ENCODE data around the gene APIP. TPM values are rescaled to one million over a fixed set of nuclear protein-coding genes. Genes with fewer than 3 reads are reported as not detected.
A peak's percentile ranks its signal among the peaks of the same experiment; 100 is the strongest.

APIP gene
- polyA plus RNA-seq (ENCODE audit: insufficient read length in 4 of 4) = 10 to 100 TPM; 27.1 to 50.6 (median 42.4) TPM

- DNase-seq (ENCODE audit: low read depth in 4 of 4, low spot score in 3 of 4) = peak; percentile 92 to 97 (median 96)
Measured at GRCh38 chr11:34916015-34916842, at the start of gene APIP, which contains the start of gene PDHX. APIP (minus strand) TSS chr11:34916379; CDS start chr11:34916284, 95 bp downstream. PDHX (plus strand) TSS chr11:34916618; CDS start chr11:34916656, 38 bp downstream.

- DNase-seq (ENCODE audit: low read depth in 4 of 4, low spot score in 3 of 4) = no peak
Measured at GRCh38 chr11:34964610-34965331, 48.6 kb upstream of the APIP start.

GRCh38 chr11:34963351-34963750 lies 47.2 kb upstream of the APIP start:
- no peak for DNase-seq (ENCODE audit: low read depth in 4 of 4, low spot score in 3 of 4)

GRCh38 chr11:34962034-34962433 lies 45.9 kb upstream of the APIP start:
- DNase-seq (ENCODE audit: low read depth in 4 of 4, low spot score in 3 of 4) = no peak

- no peak for DNase-seq (ENCODE audit: low read depth in 4 of 4, low spot score in 3 of 4)
Measured at GRCh38 chr11:34960277-34960676, 44.1 kb upstream of the APIP start.

GRCh38 chr11:34959770-34960169 lies 43.6 kb upstream of the APIP start:
- DNase-seq (ENCODE audit: low read depth in 4 of 4, low spot score in 3 of 4) = no peak

- no peak for DNase-seq (ENCODE audit: low read depth in 4 of 4, low spot score in 3 of 4)
Measured at GRCh38 chr11:34957606-34958005, 41.4 kb upstream of the APIP start.

GRCh38 chr11:34957206-34957605 lies 41.0 kb upstream of the APIP start:
- DNase-seq (ENCODE audit: low read depth in 4 of 4, low spot score in 3 of 4) = no peak

GRCh38 chr11:34953955-34954354 lies 37.8 kb upstream of the APIP start:
- DNase-seq (ENCODE audit: low read depth in 4 of 4, low spot score in 3 of 4) = no peak

- no peak for DNase-seq (ENCODE audit: low read depth in 4 of 4, low spot score in 3 of 4)
Measured at GRCh38 chr11:34948696-34949095, 32.5 kb upstream of the APIP start.

- DNase-seq (ENCODE audit: low read depth in 4 of 4, low spot score in 3 of 4) = no peak
Measured at GRCh38 chr11:34944692-34945091, 28.5 kb upstream of the APIP start.

- no peak for DNase-seq (ENCODE audit: low read depth in 4 of 4, low spot score in 3 of 4)
Measured at GRCh38 chr11:34941688-34942087, 25.5 kb upstream of the APIP start.

GRCh38 chr11:34940026-34940677 lies 24.0 kb upstream of the APIP start:
- no peak for DNase-seq (ENCODE audit: low read depth in 4 of 4, low spot score in 3 of 4)

- DNase-seq (ENCODE audit: low read depth in 4 of 4, low spot score in 3 of 4) = no peak
Measured at GRCh38 chr11:34938611-34939010, 22.4 kb upstream of the APIP start.

GRCh38 chr11:34936945-34937629 lies 20.9 kb upstream of the APIP start:
- no peak for DNase-seq (ENCODE audit: low read depth in 4 of 4, low spot score in 3 of 4)

GRCh38 chr11:34929794-34930763 lies 13.9 kb upstream of the APIP start:
- DNase-seq (ENCODE audit: low read depth in 4 of 4, low spot score in 3 of 4) = no peak

GRCh38 chr11:34928960-34929680 lies 12.9 kb upstream of the APIP start:
- DNase-seq (ENCODE audit: low read depth in 4 of 4, low spot score in 3 of 4) = no peak

- DNase-seq (ENCODE audit: low read depth in 4 of 4, low spot score in 3 of 4) = no peak
Measured at GRCh38 chr11:34928268-34928959, 12.2 kb upstream of the APIP start.

Data from left renal pelvis (tissue), 4 donors.